ENCODE measurements around the gene TRIB2. TPM values are rescaled to one million over a fixed set of nuclear protein-coding genes. Genes with fewer than 3 reads are reported as not detected.

The TRIB2 gene
- polyA plus RNA-seq, 3 donors: 0.29 to 2.6 (median 0.51) TPM

- Histone ChIP-seq H3K4me3 (replicated peaks in 1 of 3; ENCODE audit: low read depth in 2 of 3, low read length in 3 of 3) (no peak overlapping the region), H3K79me2 (ENCODE audit: insufficient read depth, low read length) (no peaks in the 10 kb centered on the region), H4K20me1 (ENCODE audit: insufficient read depth, low read length) (no peaks in the 10 kb centered on the region), H3K4me2 (replicated peaks; ENCODE audit: extremely low read depth, low read length, poor library complexity, severe bottlenecking) (no peak overlapping the region), H3K4me1 (ENCODE audit: control insufficient read depth in 1 of 2, insufficient read depth in 2 of 2, low read length in 2 of 2) (no peaks in the 10 kb centered on the region), H3K9ac (ENCODE audit: insufficient read depth, low read length, poor library complexity, severe bottlenecking) (no peak overlapping the region), H3K9me3 (replicated peaks in 1 of 2; ENCODE audit: control insufficient read depth in 1 of 2, insufficient read depth in 1 of 2, low read length in 2 of 2) (peaks cover 0 to 3% of the 10 kb centered on the region in 2 donors), H2AFZ (ENCODE audit: insufficient read depth, low read depth, low read length, poor library complexity, severe bottlenecking) (no peak overlapping the region), H3K27me3 (ENCODE audit: control insufficient read depth in 2 of 2, insufficient read depth in 2 of 2, low read length in 2 of 2) (peaks cover 0 to 4% of the 10 kb centered on the region in 2 donors), H3K27ac (ENCODE audit: low read depth in 1 of 2, low read length in 2 of 2) (no peak overlapping the region), H3K36me3 (replicated peaks in 1 of 2; ENCODE audit: control insufficient read depth in 1 of 2, insufficient read depth in 2 of 2, low read length in 2 of 2) (no peaks in the 10 kb centered on the region)
- H3K4me3 Mint-ChIP-seq: no peak overlapping the region
- H3K4me1 Mint-ChIP-seq: no peaks in the 10 kb centered on the region
- WGBS (ENCODE audit: insufficient coverage): 36% methylated on average over 2 of the region's 4 CpGs
- no peak for DNase-seq
- no peaks in the 10 kb centered on the region for H3K36me3 Mint-ChIP-seq
- TF ChIP-seq CTCF (IDR thresholded peaks at IDR 0.05): no peak
- peaks cover 0 to 6% (median 2%) of the 10 kb centered on the region in 7 donors for H3K9me3 Mint-ChIP-seq
- intact Hi-C loops (cut with micrococcal nuclease): no loop called here
- H3K27me3 Mint-ChIP-seq (ENCODE audit: low read depth in 3 of 3): peaks cover 6 to 14% (median 8%) of the 10 kb centered on the region in 3 donors
- H3K27ac Mint-ChIP-seq: no peak overlapping the region
Observed at GRCh38 chr2:12763486-12763885, 46.8 kb downstream of the TRIB2 start.

GRCh38 chr2:12764075-12764730 lies 47.5 kb downstream of the TRIB2 start:
- H3K27ac ChIP-seq (ENCODE audit: low read depth in 1 of 2, low read length in 2 of 2): no peak overlapping the region
- no peaks in the 10 kb centered on the region for H3K4me1 Mint-ChIP-seq
- no CpG with 5 or more reads among the region's 4 CpGs for WGBS (ENCODE audit: insufficient coverage)

More at GRCh38 chr2:12764075-12764730, 47.5 kb downstream of the TRIB2 start:
- Histone ChIP-seq H3K4me2 (replicated peaks; ENCODE audit: extremely low read depth, low read length, poor library complexity, severe bottlenecking) (no peak overlapping the region), H3K4me3 (replicated peaks in 1 of 3; ENCODE audit: low read depth in 2 of 3, low read length in 3 of 3) (no peak overlapping the region), H3K36me3 (replicated peaks in 1 of 2; ENCODE audit: control insufficient read depth in 1 of 2, insufficient read depth in 2 of 2, low read length in 2 of 2) (no peaks in the 10 kb centered on the region), H3K27me3 (ENCODE audit: control insufficient read depth in 2 of 2, insufficient read depth in 2 of 2, low read length in 2 of 2) (peaks cover 2 to 5% of the 10 kb centered on the region in 2 donors), H3K4me1 (ENCODE audit: control insufficient read depth in 1 of 2, insufficient read depth in 2 of 2, low read length in 2 of 2) (no peaks in the 10 kb centered on the region), H3K9me3 (replicated peaks in 1 of 2; ENCODE audit: control insufficient read depth in 1 of 2, insufficient read depth in 1 of 2, low read length in 2 of 2) (peaks cover 0 to 3% of the 10 kb centered on the region in 2 donors), H3K79me2 (ENCODE audit: insufficient read depth, low read length) (no peaks in the 10 kb centered on the region), H2AFZ (ENCODE audit: insufficient read depth, low read depth, low read length, poor library complexity, severe bottlenecking) (no peak overlapping the region), H3K9ac (ENCODE audit: insufficient read depth, low read length, poor library complexity, severe bottlenecking) (no peak overlapping the region), H4K20me1 (ENCODE audit: insufficient read depth, low read length) (no peaks in the 10 kb centered on the region)
- no peak overlapping the region for H3K4me3 Mint-ChIP-seq
- intact Hi-C loops (cut with micrococcal nuclease): no loop called here
- H3K36me3 Mint-ChIP-seq: no peaks in the 10 kb centered on the region
- TF ChIP-seq CTCF (IDR thresholded peaks at IDR 0.05): no peak
- H3K27ac Mint-ChIP-seq: no peak overlapping the region
- H3K9me3 Mint-ChIP-seq: peaks cover 0 to 6% (median 2%) of the 10 kb centered on the region in 7 donors
- peaks cover 6 to 14% (median 8%) of the 10 kb centered on the region in 3 donors for H3K27me3 Mint-ChIP-seq (ENCODE audit: low read depth in 3 of 3)
- DNase-seq: no peak
